ENCODE measurements around the gene RIPK1.

RIPK1 gene

DNA sequence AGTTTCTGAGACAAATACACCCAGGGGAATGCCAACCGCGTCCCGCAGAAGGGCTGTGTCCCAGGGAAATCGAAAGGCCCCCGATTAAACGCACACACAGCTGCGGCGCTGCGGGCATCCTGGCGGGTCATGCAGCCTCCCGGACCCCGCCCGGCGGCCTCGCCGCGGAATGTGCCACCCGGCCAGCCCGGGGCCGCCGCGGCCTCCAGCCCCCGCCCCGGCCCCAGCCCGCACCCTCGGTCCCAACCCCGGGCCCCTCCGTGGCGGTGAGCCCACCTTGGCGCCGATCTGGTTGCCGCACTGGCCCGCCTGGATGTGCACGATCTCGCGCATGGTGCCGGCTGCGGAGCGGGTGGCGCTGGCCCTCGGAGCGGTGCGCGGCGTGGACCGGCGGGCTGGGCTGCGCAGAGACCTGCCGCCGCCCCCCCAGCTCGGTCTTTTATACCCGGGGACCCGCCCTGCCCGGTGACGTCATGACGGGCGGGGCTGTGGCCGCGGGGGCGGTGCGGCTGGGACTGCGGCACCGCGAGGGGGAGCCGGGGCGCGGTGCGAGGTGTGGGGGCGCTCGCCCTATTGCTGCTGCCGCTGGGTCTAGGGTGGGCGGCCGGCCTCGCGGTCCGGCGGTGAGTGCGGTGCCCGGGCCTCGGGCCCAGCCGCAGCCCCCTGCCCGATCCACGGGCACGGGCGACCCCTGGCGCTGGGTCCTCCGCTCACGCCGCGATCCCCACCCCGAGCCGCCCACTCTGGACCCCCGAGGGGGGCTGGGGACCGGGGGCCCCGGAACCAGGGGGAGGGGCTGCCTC, 89.0 kb downstream of the RIPK1 start, which contains the start of gene TUBB2A:
Gene TUBB2A, minus strand, starts transcription at position 414 of the 803 bp plus-strand sequence. Its CDS starts 81 bp downstream, at position 333.
- in situ Hi-C loops (cut with MboI; ENCODE audit: low sequenced_read_pairs) = no loop called here

DNA sequence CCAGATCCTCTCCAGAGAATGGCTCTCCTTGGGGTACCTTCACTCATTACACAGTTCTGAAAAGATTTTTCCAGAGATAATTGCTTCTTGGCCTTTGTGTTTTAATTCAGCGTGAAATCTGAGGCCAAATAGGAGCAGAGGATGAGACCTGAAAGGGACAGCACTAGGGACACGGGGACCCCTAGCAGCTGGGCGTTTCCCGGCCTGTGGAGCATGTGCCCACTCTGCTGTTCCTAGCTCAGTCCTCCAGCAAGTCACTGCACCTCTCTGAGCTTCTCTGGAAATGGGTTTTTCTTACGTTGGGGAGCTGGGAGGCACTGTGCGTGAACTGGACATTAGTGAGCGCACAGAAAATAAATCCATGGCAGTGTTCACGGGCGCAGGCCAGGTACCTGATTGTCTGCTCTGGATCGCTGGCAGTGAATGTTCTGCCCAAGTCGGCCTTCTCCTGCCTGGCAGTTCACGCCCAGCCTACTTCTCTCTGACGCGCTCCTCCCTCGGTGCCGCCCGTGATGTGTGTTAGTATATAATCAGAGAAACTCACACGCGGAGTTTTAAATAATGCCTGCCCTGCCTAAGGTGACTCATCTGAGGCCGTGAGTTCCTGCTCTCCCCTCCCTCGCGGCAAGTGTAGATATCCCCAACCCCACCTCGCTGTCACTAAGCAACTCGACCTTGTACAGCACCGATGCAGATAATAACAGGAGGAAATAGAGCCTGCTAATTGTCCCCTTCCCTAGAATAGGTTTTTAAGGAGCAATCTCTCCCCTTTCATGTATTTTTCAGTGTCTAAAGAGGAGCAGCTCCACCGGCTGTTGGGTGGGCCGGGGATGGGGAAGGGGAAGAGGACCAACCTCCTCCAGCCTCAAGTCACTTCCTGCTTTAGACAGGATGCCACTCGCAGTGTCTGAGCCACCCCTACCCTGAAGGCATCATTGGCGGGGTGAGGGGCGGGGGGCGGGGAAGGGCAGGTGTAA, 91.8 kb downstream of the RIPK1 start:
- in situ Hi-C loops (cut with MboI; ENCODE audit: low sequenced_read_pairs) = no loop called here

DNA sequence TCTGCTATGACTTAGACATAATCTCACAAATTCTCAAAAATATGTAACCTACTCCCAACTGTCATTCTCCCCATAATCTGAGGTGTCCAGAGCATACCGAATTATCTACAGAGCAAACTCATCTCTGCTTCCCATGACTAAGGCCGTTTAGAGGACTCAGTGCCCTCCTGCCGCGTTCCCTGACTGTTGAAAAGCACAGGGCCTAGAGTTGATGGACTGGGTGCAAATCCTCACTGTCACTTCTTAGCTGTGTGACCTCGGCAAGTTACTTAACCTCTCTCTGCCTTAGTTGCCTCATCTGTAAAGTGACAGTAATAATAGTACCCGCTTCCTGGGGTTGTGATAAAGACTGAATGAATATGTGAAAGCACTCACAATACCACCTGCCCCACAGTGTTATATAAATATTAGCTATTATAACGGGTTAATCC, 93.8 kb downstream of the RIPK1 start:
- in situ Hi-C loops (cut with MboI; ENCODE audit: low sequenced_read_pairs) = no loop called here

DNA sequence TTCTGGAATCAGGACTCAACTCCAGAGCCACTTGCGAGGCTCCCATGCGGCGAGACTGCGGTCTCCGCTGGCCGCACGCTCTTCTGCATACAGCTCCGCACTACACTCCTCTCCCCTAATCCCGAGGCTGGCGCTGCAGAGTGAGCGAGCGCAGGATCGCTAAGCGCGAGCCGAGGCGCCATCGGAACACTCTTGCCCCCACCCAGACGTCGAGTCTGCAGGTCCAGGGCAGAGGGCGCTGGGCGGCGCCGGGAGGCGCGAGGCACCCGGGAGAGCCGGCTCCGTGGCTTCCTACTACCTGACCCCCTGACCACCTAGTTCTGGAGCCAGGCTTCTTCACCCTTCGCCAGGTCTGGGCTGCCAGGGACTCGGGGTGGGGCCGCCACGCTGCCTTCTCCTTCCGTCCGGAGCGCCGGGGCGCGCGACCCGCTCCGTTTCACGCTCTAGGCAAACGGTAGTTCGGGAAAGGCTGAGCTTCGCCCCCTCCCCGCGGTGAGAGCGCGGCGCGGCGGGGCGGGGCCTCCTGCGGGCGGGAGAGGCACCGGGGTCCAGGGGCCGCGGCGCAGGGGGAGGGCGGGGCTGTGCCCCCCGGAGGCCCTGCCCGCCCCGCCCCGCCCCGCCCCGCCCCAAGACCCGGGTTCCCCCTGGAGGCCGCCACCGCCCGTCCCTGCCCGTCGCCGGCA, 94.4 kb downstream of the RIPK1 start:
- in situ Hi-C loops (cut with MboI; ENCODE audit: low sequenced_read_pairs) = no loop called here

DNA sequence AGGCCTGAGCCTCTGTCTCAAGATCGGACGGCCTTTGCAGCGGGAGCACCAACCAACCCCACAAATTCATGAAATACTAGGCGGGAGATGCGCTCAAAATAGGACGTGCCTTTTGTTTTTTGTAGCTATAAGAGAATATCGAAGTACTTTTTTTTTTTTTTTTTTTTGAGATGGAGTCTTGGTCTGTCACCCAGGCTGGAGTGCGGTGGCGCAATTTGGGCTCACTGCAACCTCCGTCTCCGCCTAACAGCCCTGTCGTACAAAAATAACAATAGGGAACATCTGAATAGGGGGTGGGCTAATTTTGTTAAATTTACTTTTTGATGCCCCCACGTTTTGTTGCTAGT, 94.9 kb downstream of the RIPK1 start:
- in situ Hi-C loops (cut with MboI; ENCODE audit: low sequenced_read_pairs) = no loop called here

DNA sequence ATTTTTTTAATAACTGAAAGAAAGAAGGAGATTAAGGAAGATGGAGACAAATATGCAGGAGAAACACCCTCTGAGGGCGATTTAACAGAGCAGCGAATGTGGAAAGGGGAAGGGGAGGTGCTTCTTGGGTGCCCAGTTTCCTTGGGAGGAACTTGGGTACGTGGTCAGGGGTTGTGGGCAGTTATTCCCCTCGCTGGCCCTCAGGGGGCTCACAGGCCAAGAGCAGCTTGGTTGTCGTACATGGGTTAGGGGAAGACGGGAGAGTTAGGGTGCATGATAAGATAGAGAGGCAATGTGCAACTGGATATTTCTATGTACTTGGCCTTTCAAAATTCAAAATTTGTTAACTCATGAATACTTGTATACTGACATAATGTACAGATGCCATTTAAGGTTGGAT, 96.1 kb downstream of the RIPK1 start:
- in situ Hi-C loops (cut with MboI; ENCODE audit: low sequenced_read_pairs) = no loop called here
